ENCODE results near the gene TM9SF4. TPM values are rescaled to one million over a fixed set of nuclear protein-coding genes. Genes with fewer than 3 reads are reported as not detected.
"Not testable (repeated sequence)": the region's sequence is repeated elsewhere in the genome, so short reads cannot be mapped to it uniquely, and the experiment has no call there.

Gene TM9SF4
- polyA plus RNA-seq, 1 experiment: 75.6 TPM

DNA sequence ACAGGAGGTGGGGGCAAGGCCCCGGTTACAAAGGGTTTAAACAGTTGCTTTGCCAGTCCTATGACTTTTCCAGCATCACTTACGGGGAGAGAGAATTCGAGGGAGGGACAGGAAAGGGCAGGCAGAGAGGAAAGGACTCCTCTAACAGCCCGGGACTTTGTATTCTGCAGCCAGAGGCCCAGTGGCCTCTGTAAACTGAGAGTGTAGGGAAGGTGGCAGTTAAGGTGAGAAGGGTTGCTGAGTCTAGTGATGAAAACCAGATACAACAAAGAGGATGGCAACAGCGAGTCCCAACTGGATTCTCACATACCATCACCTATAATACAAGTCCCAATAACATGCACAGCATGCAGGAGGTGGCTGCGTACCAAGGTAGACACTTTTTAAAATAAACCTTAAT lies 84.5 kb downstream of the TM9SF4 start:
- Histone ChIP-seq H3K27me3 (ENCODE audit: control insufficient read depth, insufficient read depth, low read length) (no peaks in the 10 kb centered on the region), H3K4me3 (ENCODE audit: low read depth, low read length) (no peak overlapping the region), H3K9me3 (ENCODE audit: control insufficient read depth, insufficient read depth, low read length) (no peaks in the 10 kb centered on the region), H3K27ac (ENCODE audit: low read depth, low read length) (no peak overlapping the region)
- ChIA-PET POLR2A (no interaction called here), CTCF (no interaction called here)
- DNase-seq (ENCODE audit: low read depth, low spot score): no peak
- TF ChIP-seq, protein P1, sequence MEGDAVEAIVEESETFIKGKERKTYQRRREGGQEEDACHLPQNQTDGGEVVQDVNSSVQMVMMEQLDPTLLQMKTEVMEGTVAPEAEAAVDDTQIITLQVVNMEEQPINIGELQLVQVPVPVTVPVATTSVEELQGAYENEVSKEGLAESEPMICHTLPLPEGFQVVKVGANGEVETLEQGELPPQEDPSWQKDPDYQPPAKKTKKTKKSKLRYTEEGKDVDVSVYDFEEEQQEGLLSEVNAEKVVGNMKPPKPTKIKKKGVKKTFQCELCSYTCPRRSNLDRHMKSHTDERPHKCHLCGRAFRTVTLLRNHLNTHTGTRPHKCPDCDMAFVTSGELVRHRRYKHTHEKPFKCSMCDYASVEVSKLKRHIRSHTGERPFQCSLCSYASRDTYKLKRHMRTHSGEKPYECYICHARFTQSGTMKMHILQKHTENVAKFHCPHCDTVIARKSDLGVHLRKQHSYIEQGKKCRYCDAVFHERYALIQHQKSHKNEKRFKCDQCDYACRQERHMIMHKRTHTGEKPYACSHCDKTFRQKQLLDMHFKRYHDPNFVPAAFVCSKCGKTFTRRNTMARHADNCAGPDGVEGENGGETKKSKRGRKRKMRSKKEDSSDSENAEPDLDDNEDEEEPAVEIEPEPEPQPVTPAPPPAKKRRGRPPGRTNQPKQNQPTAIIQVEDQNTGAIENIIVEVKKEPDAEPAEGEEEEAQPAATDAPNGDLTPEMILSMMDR (IDR thresholded peaks at IDR 0.05; ENCODE audit: low read depth, low read length): no peak

DNA sequence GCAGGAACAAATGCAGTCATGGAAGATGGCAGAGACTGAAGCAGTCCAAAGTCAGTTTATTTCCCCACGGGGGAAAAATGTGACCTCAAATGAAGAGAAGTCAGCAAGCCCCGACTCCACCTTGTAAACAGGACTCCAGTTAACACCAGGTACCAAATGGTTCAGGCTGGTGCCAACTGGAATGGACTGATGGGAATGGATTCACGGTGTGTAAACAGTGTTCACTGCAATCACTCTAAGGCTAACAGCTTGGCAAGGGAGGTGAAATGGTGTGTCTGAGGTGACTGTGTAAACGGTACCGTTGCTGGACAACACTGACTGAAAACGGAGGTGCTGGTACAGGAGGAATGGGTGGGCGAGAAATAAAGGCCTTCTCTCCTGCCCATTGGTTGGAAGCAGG lies 86.1 kb downstream of the TM9SF4 start:
- H3K27me3 ChIP-seq (ENCODE audit: control insufficient read depth, insufficient read depth, low read length): no peaks in the 10 kb centered on the region
- TF ChIP-seq, protein P1 (IDR thresholded peaks at IDR 0.05; ENCODE audit: low read depth, low read length): no peak
- POLR2A ChIA-PET: no interaction called here
- DNase-seq (ENCODE audit: low read depth, low spot score): no peak
- no peak overlapping the region for H3K27ac ChIP-seq (ENCODE audit: low read depth, low read length)
- H3K4me3 ChIP-seq (ENCODE audit: low read depth, low read length): no peak overlapping the region
- CTCF ChIA-PET: no interaction called here
- no peaks in the 10 kb centered on the region for H3K9me3 ChIP-seq (ENCODE audit: control insufficient read depth, insufficient read depth, low read length)

DNA sequence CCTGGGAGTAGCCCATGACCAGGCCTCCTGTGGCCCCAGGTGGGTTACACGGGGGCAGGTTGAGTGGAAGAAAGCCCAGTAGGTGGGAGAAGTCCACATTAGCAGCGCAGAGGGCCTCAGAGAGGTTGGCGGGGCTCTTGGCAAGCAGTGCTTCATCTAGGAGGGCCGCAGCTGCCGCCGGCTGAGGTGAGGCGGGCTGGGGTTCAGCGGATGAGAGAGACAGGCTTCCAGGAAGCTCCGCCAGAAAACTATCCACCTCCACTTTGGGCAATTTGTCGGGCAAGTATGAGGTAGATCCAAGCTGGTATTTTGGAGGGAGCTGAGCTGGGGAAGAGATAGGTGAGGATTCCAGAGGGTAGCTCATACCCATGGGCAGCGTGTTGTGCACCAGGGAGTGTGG lies 87.1 kb downstream of the TM9SF4 start:
- H3K27me3 ChIP-seq (ENCODE audit: control insufficient read depth, insufficient read depth, low read length); POLR2A ChIA-PET; H3K27ac ChIP-seq (ENCODE audit: low read depth, low read length); DNase-seq (ENCODE audit: low read depth, low spot score); CTCF ChIA-PET; H3K9me3 ChIP-seq (ENCODE audit: control insufficient read depth, insufficient read depth, low read length); H3K4me3 ChIP-seq (ENCODE audit: low read depth, low read length): not testable (repeated sequence)

DNA sequence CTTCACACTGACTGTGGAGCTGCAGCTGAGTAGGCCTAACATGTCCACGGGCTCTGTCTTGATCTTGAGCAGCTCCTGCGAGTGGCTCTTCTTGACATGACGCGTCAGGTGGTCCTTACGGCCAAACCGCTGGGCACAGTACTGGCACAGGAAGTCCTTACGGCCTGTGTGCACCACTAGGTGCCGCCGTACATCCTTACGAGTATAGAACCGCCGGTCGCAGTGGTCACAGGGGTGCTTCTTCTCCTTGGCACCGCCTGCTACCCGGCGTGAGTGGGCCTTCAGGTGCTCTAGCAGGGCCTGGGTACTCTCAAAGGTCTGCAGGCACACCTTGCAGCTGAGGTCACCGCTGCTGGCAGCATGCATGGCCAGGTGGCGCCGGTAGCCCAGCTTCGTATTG lies 87.6 kb downstream of the TM9SF4 start:
- H3K27me3 ChIP-seq (ENCODE audit: control insufficient read depth, insufficient read depth, low read length); CTCF ChIA-PET; POLR2A ChIA-PET; DNase-seq (ENCODE audit: low read depth, low spot score); H3K27ac ChIP-seq (ENCODE audit: low read depth, low read length); H3K9me3 ChIP-seq (ENCODE audit: control insufficient read depth, insufficient read depth, low read length); H3K4me3 ChIP-seq (ENCODE audit: low read depth, low read length): not testable (repeated sequence)

DNA sequence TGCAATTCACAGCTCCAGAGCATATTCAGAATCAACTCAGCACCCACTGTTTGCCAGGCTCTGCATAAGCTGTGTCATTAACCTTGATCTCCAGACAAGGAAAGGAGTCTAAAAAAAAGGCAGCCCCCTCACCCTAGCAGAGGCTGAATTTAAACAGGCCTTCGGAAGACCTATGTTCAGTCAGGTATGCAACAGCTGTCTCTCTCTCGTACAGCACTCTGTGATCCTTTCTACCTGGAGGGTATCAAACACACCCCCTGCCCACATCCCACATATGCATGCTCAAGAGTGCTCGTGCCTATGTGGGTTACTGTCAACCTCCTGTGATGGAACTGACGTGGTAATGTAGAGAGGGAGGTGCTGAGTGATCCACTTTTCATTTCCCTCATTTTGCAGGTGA lies 89.5 kb downstream of the TM9SF4 start:
- DNase-seq (ENCODE audit: low read depth, low spot score): no peak
- POLR2A ChIA-PET: no interaction called here
- H3K4me3 ChIP-seq (ENCODE audit: low read depth, low read length): no peak overlapping the region
- CTCF ChIA-PET: no interaction called here
- TF ChIP-seq, protein P1 (IDR thresholded peaks at IDR 0.05; ENCODE audit: low read depth, low read length): no peak
- H3K27me3 ChIP-seq (ENCODE audit: control insufficient read depth, insufficient read depth, low read length): no peaks in the 10 kb centered on the region
- no peak overlapping the region for H3K27ac ChIP-seq (ENCODE audit: low read depth, low read length)
- H3K9me3 ChIP-seq (ENCODE audit: control insufficient read depth, insufficient read depth, low read length): no peaks in the 10 kb centered on the region

DNA sequence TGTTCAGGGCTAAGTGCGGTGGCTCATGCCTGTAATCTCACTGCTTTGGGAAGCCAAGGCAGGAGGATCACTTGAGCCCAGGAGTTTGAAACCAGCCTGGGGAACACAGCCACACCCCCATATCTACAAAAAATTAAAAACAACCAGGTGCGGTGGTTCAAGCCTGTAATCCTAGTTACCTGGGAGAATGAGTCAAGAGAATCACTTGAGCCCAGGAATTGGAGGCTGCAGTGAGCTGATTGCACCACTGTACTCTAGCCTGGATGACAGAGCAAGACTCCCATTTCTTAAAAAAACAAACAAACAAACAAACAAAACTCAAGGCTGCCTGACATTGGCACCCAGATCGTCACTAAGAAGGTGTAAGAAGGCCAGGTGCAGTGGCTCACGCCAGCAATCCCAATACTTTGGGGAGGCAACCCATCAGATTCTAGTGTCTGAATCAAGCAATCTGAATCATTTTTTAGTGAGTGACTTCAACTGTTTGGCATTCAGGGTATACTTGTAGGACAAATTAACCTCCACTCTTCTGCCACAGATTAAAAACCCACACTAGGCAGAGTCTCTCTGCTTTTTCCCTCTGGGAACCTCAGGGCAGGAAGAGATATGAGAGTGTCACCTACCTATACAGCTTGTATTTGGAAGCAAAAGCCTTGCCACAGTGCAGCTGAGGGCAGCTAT lies 91.9 kb downstream of the TM9SF4 start:
- no peak for DNase-seq (ENCODE audit: low read depth, low spot score)
- TF ChIP-seq, protein P1 (IDR thresholded peaks at IDR 0.05; ENCODE audit: low read depth, low read length): no peak
- Histone ChIP-seq H3K27ac (ENCODE audit: low read depth, low read length) (no peak overlapping the region), H3K4me3 (ENCODE audit: low read depth, low read length) (no peak overlapping the region), H3K27me3 (ENCODE audit: control insufficient read depth, insufficient read depth, low read length) (no peaks in the 10 kb centered on the region), H3K9me3 (ENCODE audit: control insufficient read depth, insufficient read depth, low read length) (no peaks in the 10 kb centered on the region)
- POLR2A ChIA-PET: no interaction called here
- CTCF ChIA-PET: interaction anchor here (0.6 kb wide), 1 partner anchor 344 kb away, joined by 5 read pairs; no protein-coding TSS in a partner anchor
